OCI-LY7 (cell line): ENCODE measurements around the gene VPS35. TPM values are rescaled to one million over a fixed set of nuclear protein-coding genes. Genes with fewer than 3 reads are reported as not detected.

Experiments
- BruUV-seq: library from RNA; stranded (reverse); fragments of 400-500 nt; replicated peaks from 2 replicates; lab custom pipeline; 2021; lab: Mats Ljungman, UMichigan
- CTCF ChIA-PET: fragments of 300-600 bp; sonication (Branson Sonifier 250); formaldehyde crosslinking; loops from one replicate; lab custom pipeline; 2022; ENCODE audit warnings: antibody characterized with exemption; ENCODE audit not compliant: unreplicated experiment; lab: Charles Lee
- POLR2A ChIA-PET: fragments of 300-600 bp; sonication (Branson Sonifier 250); formaldehyde crosslinking; loops from one replicate; lab custom pipeline; 2022; ENCODE audit warnings: antibody characterized with exemption; lab: Charles Lee
- DNase-seq: peaks from one replicate; pipeline ENCODE4 v3.0.0-alpha.2; 2015; ENCODE audit warnings: low spot score
- H2AFZ ChIP-seq: fragments of 200-600 bp; sonication (generic), shearing (Covaris generic); 2 replicates; pipeline ENCODE4 v1.6.1; 2014; ENCODE audit warnings: mild to moderate bottlenecking, antibody characterized with exemption, low read length, moderate library complexity
- H3K27ac ChIP-seq: fragments of 200-600 bp; sonication (generic); 2 replicates; pipeline ENCODE4 v1.5.1; 2014; ENCODE audit warnings: mixed run types, low read depth, mild to moderate bottlenecking, moderate library complexity, low read length, inconsistent platforms; ENCODE audit not compliant: poor library complexity, severe bottlenecking
- H3K36me3 ChIP-seq: fragments of 200-600 bp; sonication (generic); 2 replicates; pipeline ENCODE4 v1.6.1; 2014; ENCODE audit warnings: mild to moderate bottlenecking, antibody characterized with exemption, low read length, moderate library complexity, mixed read lengths; ENCODE audit not compliant: insufficient read depth
- H3K4me1 ChIP-seq: fragments of 200-600 bp; sonication (generic); 2 replicates; pipeline ENCODE4 v1.5.1; 2014; ENCODE audit warnings: mild to moderate bottlenecking, low read length; ENCODE audit not compliant: insufficient read depth, poor library complexity, severe bottlenecking
- H3K4me2 ChIP-seq: fragments of 200-600 bp; sonication (generic); 2 replicates; pipeline ENCODE4 v1.6.1; 2014; ENCODE audit warnings: mild to moderate bottlenecking, low read length
- H3K4me3 ChIP-seq: fragments of 200-600 bp; sonication (generic); 2 replicates; pipeline ENCODE4 v1.5.1; 2014; ENCODE audit warnings: mild to moderate bottlenecking, low read depth, low read length; ENCODE audit not compliant: poor library complexity, severe bottlenecking
- H3K79me2 ChIP-seq: fragments of 200-600 bp; sonication (generic); 2 replicates; pipeline ENCODE4 v1.6.1; 2016; ENCODE audit warnings: low read depth, mild to moderate bottlenecking, low read length, moderate library complexity, mixed read lengths; ENCODE audit not compliant: insufficient read depth
- H3K9me2 ChIP-seq: fragments of 200-600 bp; sonication (generic); 2 replicates; pipeline ENCODE4 v1.6.1; 2016; ENCODE audit warnings: mild to moderate bottlenecking, low read length, mixed read lengths; ENCODE audit not compliant: insufficient read depth
- H3K9me3 ChIP-seq: fragments of 200-600 bp; sonication (generic); 2 replicates; pipeline ENCODE4 v1.6.1; 2014; ENCODE audit warnings: mild to moderate bottlenecking, mixed run types, low read length, mixed read lengths
- H4K20me1 ChIP-seq: fragments of 200-600 bp; sonication (generic); 2 replicates; pipeline ENCODE4 v1.6.1; 2014; ENCODE audit warnings: mild to moderate bottlenecking, antibody characterized with exemption, low read length, moderate library complexity, mixed read lengths; ENCODE audit not compliant: insufficient read depth
- CTCF ChIP-seq: fragments of 200-600 bp; sonication (generic); conservative IDR thresholded peaks from 2 replicates; pipeline ENCODE4 v1.5.1; 2014; ENCODE audit warnings: mild to moderate bottlenecking, antibody characterized with exemption, low read length, moderate library complexity, mixed read lengths
- EZH2phosphoT487 ChIP-seq: fragments of 200-600 bp; sonication (generic); IDR thresholded peaks from 2 replicates; pipeline ENCODE4 v1.6.1; 2018; ENCODE audit warnings: low read depth, borderline replicate concordance, mild to moderate bottlenecking, mixed run types, antibody characterized with exemption, low read length, moderate library complexity, mixed read lengths
- intact Hi-C: fragments of 100-400 bp; cut with micrococcal nuclease; formaldehyde crosslinking; loops from one replicate; pipeline ENCODE4 v1.10.0; 2022; ENCODE audit not compliant: unreplicated experiment
- total RNA-seq, 2 experiments: library from RNA; depleted of rRNA in 1 of 2; stranded (reverse); fragments of >200 nt in 1 of 2; shearing (Covaris generic) in 1 of 2; gene quantifications; 2 replicates each; pipeline ENCODE4 v1.2.3, GENCODE V29; 2014 to 2022

Gene VPS35
- total RNA-seq, 2 experiments from 2014 or later, result 64.6 to 100 TPM

GRCh38 chr16:46650254-46650623 lies 38.7 kb downstream of the VPS35 start:
- no peaks in the 10 kb centered on the region for H3K9me3 ChIP-seq
- H3K4me1 ChIP-seq, result no peaks in the 10 kb centered on the region
- no peak overlapping the region for H3K4me2 ChIP-seq
- no peaks in the 10 kb centered on the region for H3K36me3 ChIP-seq
- H3K79me2 ChIP-seq, result no peaks in the 10 kb centered on the region
- DNase-seq, result no peak
- H3K4me3 ChIP-seq, result no peak overlapping the region
- H4K20me1 ChIP-seq, result no peaks in the 10 kb centered on the region
- no peaks in the 10 kb centered on the region for H3K9me2 ChIP-seq
- H3K27ac ChIP-seq, result no peak overlapping the region
- intact Hi-C loops, result no loop called here
- TF ChIP-seq CTCF (no peak), EZH2phosphoT487 (no peak)
- BruUV-seq, result no TSS peak
- ChIA-PET CTCF (no interaction called here), POLR2A (no interaction called here)
- no peak overlapping the region for H2AFZ ChIP-seq

- Histone ChIP-seq H3K27ac (no peak overlapping the region), H3K4me1 (no peaks in the 10 kb centered on the region), H3K9me3 (no peaks in the 10 kb centered on the region), H2AFZ (no peak overlapping the region), H3K79me2 (no peaks in the 10 kb centered on the region), H3K4me3 (no peak overlapping the region), H4K20me1 (no peaks in the 10 kb centered on the region), H3K36me3 (no peaks in the 10 kb centered on the region), H3K4me2 (no peak overlapping the region), H3K9me2 (no peaks in the 10 kb centered on the region)
- intact Hi-C loops, result no loop called here
- TF ChIP-seq EZH2phosphoT487 (no peak), CTCF (no peak)
- CTCF ChIA-PET, result no interaction called here
- BruUV-seq, result no TSS peak
- POLR2A ChIA-PET, result no interaction called here
- DNase-seq, result no peak
These were observed 39.3 kb downstream of the VPS35 start for GRCh38 chr16:46649588-46650253.

- Histone ChIP-seq H3K36me3 (no peaks in the 10 kb centered on the region), H3K4me3 (no peak overlapping the region), H3K27ac (no peak overlapping the region), H3K9me3 (no peaks in the 10 kb centered on the region), H3K4me2 (no peak overlapping the region), H3K79me2 (no peaks in the 10 kb centered on the region), H2AFZ (no peak overlapping the region), H3K9me2 (no peaks in the 10 kb centered on the region), H3K4me1 (no peaks in the 10 kb centered on the region), H4K20me1 (no peaks in the 10 kb centered on the region)
- TF ChIP-seq CTCF (no peak), EZH2phosphoT487 (no peak)
- DNase-seq, result no peak
- intact Hi-C loops, result no loop called here
- POLR2A ChIA-PET, result no interaction called here
- CTCF ChIA-PET, result no interaction called here
- BruUV-seq, result no TSS peak
These were observed 40.3 kb downstream of the VPS35 start for GRCh38 chr16:46648656-46649055.
